HEK293T (cell line): ENCODE results near the gene NR1H3.
"Not testable (repeated sequence)": the region's sequence is repeated elsewhere in the genome, so short reads cannot be mapped to it uniquely, and the experiment has no call there.

Source experiments
- ARNT ChIP-seq: fragments of 450-650 bp; IDR thresholded peaks from 2 replicates; pipeline ENCODE4 v1.6.1; 2017; ENCODE audit warnings: mild to moderate bottlenecking
- BHLHE40 ChIP-seq: fragments of 450-650 bp; IDR thresholded peaks from 2 replicates; pipeline ENCODE4 v1.6.1; 2016; ENCODE audit warnings: mild to moderate bottlenecking, moderate library complexity, borderline replicate concordance
- CTBP1 ChIP-seq: fragments of 450-650 bp; IDR thresholded peaks from 2 replicates; pipeline ENCODE4 v1.6.1; 2016; ENCODE audit warnings: borderline replicate concordance
- ELF4 ChIP-seq: fragments of 450-650 bp; IDR thresholded peaks from 2 replicates; pipeline ENCODE4 v1.6.1; 2017; ENCODE audit warnings: antibody characterized with exemption
- FOXA1 ChIP-seq: fragments of 450-650 bp; IDR thresholded peaks from 2 replicates; pipeline ENCODE4 v1.6.1; 2016; ENCODE audit warnings: mild to moderate bottlenecking
- FOXM1 ChIP-seq: fragments of 450-650 bp; IDR thresholded peaks from 2 replicates; pipeline ENCODE4 v1.6.1; 2017; ENCODE audit warnings: mild to moderate bottlenecking, borderline replicate concordance
- SP1 ChIP-seq: fragments of 450-650 bp; IDR thresholded peaks from 2 replicates; pipeline ENCODE4 v1.6.1; 2017
- SUZ12 ChIP-seq: fragments of 450-650 bp; IDR thresholded peaks from 2 replicates; pipeline ENCODE4 v1.6.1; 2016; ENCODE audit warnings: mild to moderate bottlenecking

- not testable (repeated sequence) for TF ChIP-seq SP1, FOXA1, FOXM1, SUZ12, BHLHE40, ARNT, CTBP1, ELF4
Observed at GRCh38 chr11:47208008-47208552, 49.7 kb upstream of the NR1H3 start.
